COLO829 (cell line): Measurements from ENCODE around the gene NCKAP1.

ENCODE experiments used
- DNase-seq: peaks from one replicate; pipeline ENCODE4 v3.0.0; 2012; ENCODE audit warnings: low spot score

NCKAP1 gene

DNA sequence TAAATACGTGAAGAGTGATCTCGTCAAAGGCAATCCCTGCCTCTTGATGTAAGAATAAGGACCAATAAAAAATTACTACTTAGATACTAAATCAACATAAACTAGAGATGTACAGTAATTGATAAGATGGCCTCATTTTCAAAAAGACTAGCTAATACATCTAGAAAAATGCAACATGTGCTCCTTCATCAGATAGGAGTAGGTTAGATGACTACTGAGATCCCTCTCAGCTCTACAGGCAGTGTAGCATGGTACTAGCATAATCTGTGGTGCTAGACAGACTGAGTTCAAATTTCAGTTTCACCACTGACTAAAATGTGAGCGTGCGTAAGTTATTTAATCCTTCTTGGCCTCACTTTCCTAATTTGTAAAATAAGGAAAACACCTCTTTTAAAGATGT lies 89.2 kb downstream of the NCKAP1 start:
- no peak for DNase-seq

DNA sequence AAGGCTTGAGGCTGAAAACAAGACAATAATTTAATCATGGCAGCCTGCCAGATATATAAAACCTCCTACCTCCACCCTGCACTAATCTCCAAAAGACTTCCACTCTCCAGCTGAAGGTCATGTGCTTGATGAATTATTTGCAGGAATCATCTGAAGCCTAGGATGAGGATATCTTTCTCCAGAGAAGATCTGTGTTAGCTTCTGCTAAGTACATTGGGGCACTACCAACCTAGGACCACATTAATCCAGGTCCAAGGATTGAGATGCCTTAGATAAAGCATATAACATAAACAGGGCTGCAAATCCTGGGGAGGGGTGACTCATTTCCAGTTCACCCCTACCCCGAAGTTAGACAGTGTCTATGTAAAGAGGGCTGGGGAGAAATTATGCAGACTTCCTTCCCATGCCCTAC lies 91.3 kb downstream of the NCKAP1 start:
- peak; percentile 45 for DNase-seq

DNA sequence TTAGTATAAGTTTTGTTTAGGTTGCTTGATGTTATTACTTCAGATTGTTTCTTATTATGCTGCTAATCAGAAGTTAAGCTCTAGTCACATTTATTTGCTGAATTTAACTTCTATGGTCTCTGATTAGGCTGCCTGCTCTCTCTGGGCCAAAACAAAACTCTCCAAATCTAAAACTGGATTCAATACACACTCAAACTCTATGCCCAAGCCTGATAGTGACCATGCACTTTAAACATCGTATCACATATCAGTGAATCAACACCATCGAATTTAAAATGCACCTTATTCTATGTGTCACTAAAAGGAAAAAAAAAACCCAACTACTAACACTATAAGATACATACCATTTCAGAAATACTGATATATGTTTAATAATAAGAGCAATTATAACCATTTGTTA lies 94.9 kb downstream of the NCKAP1 start:
- no peak for DNase-seq

DNA sequence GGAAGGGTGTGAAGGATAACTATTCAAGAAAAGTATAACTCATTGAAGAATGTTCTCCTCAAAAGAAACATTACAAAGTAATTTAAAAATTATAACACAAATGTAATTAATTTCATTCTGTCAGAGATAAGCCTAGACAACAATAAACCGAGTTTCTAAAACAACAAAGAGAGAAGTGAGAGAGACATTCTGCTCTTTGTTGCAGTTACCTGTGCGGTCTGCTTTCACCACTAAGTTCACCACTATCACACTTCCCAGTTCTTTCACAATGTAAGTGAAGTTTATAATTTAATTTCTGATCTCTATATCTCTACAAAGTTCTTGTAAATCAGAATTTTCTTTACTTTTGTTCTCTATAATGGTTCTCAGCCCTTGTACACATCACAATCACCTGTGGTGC lies 95.5 kb downstream of the NCKAP1 start:
- no peak for DNase-seq

DNA sequence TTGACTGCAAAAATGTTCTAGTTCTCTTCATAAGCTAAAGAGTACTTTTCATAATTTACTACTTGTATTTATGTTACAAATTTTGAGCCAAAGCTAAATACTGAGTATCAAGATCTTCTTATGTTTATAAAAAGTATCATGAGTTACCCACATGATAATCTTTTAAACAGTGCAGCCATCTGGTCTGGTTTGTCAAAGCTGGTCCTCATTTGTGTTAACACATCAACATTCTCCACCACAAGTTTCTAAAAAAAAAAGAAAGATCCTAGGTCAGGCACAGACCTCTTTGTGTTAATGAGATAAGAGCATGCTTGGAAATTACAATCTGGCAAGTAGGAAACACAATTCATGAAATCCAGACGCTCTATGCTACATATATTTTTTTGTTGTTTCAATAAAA lies 96.3 kb downstream of the NCKAP1 start:
- DNase-seq: no peak

DNA sequence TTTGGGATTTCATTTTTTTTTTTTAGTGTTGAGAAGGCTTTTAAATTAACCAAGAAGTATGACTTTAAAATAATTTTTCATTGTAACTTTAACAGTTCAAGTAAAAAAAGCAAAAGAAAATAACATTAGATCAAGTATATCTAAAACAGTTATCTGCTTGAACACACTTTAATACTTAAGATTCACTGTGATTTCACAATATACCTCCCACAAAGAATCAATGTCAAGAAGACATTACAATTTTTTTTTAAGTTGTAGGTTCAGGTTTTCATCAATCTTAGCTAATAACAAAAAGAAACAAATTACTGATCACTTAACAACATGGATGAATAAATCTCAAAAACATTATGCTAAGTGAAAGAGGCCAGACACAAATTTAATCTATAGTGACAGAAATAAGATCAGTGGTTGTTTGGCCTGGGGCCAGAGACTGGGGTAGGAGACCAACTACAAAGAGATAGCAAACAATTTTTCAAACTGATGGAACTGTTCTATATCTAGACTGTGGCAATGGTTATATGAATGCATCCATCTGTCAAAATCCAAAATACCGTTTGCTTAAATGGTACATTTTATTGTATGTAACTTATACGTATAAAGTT lies 97.0 kb downstream of the NCKAP1 start:
- no peak for DNase-seq

DNA sequence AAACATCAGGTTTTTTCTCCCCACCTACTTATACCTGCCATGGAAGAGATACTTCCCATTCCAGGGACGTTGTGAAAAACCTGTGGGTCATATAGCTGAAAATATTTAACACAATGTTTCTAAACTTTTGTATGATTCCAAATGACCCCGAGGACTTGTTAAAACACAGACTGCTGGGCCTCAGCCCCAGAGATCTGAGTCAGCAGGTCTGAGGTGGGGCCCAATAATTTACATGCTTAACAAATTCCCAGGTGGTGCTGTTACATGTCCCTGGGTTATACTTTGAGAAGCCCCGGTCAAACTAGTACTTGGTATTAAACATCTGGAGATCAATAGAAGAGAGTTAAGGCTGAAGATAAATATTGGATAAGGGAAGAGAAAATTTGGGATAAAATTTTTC lies 100.4 kb downstream of the NCKAP1 start:
- no peak for DNase-seq

DNA sequence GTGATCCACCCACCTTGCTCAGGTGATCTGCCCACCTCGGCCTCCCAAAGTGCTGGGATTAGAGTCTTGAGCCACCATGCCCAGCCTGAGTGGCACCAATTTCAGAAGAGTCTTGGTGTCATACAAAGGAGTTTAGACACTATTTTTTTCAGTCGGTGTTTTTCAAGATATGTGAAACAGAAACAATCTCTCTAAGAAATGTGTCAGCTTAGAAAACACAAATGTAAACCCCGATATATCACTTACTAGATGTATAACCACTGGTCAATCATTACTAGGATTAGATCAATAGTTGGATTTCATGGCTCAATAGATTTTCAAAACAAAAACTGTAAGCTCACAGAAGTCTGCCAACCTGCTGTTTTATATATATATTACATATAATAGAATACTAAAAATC lies 104.6 kb downstream of the NCKAP1 start:
- no peak for DNase-seq

DNA sequence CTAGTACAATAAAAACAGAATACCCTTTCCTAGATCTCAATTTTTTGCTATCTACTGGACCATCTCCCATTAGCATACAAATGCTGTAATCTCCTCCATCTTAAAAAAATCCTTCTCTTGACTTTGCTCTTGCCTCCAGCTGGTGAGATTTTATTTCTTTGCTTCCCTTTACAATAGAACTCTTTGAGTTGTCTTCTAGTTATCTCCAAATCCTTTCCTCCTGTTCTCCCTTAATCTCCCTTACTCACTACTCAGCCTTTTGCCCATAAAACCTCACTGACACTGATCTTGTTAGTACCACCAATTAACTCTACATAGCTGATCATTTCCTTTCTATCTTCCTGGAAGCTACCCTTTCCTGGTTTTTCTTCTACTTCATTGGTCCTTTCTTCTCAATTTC lies 108.3 kb downstream of the NCKAP1 start:
- DNase-seq: peak; percentile 23

DNA sequence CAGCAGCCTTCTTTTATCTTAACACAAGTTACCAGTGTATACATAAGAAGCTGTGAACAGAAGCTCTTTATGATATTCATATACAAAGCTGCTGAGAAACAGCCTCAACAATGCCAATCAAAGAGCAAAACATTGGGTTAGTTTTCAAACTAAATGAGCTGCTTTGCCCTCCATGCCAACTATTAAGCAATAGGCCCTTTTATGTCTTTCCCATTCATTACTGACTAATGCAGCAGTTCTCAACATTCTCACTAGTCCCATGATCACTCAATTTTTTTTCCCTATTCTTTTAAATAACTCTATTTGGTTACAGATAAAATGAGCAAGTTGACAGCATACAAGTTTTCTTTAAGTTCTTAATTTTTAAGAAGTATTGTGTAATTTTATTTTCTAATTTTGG lies 114.0 kb downstream of the NCKAP1 start:
- DNase-seq: peak; percentile 80

DNA sequence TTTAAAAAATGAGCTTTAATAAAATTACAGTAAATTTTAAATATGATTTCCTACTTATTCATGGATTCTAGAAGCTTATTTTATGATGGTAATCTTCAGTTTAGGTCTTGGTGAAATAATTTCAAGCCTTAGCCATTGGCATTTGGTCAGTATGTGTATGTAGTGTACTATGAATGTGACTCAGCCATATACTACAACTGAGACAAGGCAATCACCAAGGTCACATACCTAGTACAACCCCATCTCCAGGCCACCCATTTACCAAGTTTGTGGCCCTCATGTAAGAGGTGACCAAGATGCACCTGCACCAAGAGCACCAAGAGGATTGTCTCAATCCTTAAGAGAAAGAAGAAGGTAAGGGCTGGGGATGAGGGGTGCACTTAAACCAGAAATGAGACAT lies 117.0 kb downstream of the NCKAP1 start:
- DNase-seq: no peak

DNA sequence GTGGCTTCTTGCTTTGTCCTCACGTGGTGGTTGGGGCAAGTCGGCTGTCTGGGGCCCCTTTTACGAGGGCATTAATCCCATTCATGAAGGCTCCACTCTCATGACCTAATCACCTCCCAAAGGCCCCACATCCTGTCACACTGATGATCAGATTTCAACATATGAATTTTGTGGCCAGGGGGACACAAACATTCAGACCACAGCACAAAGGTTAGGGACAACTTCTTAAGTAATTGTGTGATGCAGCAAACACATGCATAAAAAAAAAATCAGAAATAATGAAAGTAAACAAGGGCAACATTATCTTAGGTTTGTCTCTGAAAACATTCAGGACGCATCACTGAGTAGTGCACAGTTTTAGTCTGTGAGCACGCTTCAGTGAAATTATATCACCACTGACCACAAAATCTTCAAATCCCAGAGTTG lies 117.6 kb downstream of the NCKAP1 start:
- DNase-seq: no peak

DNA sequence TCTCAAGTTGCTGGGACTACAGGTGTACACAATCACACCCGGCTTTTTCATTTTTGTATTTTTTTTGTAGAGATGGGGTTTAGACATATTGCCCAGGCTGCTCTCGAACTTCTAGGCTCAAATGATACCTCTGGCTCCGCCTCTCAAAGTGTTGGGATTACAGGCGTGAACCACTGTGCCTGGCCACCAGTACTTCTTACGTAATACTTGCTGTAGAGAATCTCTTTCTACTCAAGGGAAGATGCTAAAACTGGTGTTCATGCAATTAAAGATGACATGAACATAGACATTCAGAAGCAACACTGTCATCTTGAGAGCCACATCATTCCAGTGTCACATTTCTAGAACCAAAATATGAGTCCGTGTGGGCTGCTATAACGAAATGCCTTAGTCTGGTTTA lies 118.2 kb downstream of the NCKAP1 start:
- DNase-seq: no peak

DNA sequence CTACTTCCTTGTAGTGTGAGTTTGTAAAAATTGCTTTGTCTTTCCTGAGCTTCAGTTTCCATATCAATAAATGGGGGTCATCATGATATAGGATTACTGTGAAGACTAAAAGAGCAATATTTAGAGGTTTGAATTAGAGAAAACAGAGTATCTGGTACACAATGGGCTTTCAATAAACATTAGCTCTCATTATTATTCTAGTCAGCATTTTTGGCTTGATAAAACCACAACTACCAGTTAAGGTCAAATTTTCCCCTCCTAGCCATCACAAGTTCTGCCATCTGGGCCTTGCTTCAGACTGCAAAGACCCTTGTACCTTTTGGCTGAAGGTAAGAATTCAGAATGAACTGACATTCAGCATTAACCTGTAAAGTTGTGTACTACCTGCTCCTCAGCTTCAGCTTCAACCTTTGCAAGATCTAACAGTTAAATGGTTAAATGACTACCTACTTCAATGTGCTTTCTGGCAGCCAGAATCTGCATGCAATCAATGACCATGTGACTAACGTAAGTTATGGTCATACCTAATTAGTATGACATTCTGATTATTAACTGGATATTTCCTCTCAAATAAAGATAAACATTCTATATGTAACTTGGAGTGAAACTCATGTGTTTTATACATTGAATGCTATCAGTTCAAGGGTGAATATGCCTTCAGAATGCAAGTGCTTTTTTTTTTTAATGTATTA lies 119.2 kb downstream of the NCKAP1 start:
- DNase-seq: no peak

DNA sequence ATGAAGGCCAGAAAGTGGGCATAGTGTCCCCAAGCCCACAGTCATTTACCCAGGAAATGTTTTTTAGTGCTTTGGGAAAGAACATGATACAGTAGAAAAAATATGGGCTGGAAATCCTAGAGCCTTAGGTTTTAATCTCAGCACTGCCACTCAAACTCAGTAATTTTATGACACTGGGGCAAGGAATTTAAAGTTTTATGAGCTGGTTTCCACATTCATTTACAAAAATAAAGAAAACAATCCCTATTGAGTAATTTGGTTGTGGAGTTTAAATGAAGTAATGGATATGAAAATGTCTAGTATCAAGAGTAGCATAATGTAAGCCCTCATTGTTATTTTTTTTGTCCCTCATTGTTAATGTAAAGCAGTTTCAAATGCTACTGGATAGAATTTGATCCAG lies 120.3 kb downstream of the NCKAP1 start:
- no peak for DNase-seq

DNA sequence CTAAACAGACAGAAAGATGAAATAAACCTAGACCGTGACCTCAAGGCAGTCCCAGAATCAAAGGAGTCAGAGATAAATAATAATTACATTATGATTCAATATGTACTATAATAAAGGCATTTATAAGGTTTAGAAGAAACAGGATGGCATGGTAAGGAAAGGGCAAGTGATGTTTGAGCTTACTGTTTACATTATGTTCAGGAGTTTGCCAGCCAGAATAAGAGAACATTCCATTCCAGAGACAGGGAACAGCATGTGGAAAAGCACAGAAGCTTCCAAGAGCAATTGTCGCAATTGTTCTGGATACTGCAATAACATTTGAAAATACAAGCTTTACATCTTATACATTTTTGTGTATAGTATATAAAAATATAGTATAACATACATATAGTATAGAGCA lies 121.8 kb downstream of the NCKAP1 start:
- no peak for DNase-seq

DNA sequence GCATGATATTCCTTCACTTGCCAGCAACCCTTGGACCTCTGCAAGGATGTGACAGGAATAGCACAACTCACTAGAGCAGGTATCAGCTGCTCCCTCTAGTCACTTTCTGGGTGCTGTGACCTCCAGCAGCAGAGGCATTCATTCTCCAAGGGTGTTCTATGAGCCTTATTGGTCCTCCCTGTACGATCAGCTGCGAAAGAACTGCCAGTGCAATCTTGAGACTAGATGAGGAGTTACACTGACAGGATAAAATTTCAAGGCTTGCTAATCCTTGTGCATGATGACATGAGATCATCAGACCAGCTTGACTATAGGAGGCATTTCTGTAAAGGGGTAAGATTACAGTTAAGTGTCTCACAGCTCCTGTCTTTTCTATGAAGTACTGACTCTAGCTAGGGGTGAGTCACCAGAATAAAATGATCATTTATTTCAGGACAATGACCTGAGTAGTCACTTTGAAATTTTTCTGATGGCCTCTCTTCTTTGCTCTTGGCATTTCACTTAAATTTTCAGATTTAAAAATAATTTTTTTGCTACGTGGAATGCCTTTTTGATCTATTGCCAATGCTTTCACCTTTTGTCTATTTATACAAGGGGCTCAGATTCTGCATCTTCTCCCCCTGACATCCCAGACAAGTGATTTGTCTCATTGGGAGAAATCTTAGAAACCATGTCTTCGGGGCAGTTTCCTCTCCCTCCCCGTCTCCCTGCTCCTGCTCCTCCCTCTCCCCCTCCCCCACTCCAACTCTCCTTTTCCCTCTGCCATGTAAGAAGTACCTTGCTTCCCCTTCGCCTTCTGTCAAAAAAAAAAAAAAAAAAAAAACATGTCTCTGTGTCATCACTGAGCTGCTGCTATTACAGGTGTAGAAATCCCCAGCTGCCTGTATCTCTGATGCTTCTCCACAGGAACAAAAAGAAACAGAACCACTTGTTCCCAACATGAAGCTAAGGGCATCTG lies 122.6 kb downstream of the NCKAP1 start:
- DNase-seq: peak; percentile 91

DNA sequence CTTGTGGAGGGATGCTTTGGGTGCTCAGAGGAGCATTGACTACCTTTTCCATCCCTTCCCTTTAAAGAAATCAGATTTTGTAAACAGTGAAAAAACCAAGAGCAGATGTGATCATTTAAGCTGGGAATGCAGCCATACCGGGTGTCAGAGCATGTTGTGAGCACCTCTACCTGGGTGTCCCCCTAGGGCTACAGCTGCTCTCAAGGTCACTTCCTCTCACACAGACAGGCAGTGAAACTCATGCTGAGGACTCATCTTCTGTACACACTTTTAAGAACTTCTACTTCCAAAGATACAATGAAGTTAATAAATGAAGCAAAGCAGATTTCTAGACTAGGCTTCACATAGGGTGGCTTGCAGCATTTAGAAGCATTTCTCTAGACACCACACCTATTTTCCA lies 123.4 kb downstream of the NCKAP1 start:
- no peak for DNase-seq

DNA sequence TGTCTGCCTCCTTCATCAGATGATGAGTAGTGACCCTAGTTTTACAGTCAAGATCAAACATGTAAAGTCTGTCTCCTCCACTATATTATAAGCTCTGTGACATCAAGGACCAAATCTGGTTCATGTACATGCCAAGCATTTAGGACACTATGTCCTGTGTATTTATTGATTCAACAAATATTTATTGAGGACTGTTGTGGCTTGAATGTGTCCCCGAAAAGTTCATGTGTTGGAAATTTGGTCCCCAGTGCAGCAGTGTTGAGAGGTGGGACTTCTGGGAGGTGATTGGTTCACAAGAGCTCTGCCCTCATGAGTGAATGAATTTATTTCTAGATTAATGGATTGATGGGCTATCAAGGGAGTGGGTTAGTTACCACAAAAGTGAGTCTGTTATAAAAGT lies 125.2 kb downstream of the NCKAP1 start:
- no peak for DNase-seq

DNA sequence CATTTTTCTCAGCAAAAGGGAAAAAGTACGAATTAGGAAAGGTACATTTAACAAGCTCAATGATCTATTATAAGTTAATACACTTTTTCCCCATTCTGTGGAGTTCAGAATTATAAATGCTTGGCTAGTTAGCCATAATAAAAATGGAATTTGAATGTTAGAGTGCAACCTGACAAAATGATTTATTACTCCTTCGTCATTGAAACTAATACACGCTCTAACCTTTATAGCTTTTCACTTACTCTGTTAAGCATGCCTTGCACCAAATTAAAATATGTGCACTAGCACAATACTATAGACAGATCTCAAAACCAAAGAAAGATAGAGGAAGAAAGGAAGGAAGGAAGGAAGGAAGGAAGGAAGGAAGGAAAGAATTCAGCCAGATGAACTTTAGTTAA lies 125.7 kb downstream of the NCKAP1 start:
- no peak for DNase-seq

DNA sequence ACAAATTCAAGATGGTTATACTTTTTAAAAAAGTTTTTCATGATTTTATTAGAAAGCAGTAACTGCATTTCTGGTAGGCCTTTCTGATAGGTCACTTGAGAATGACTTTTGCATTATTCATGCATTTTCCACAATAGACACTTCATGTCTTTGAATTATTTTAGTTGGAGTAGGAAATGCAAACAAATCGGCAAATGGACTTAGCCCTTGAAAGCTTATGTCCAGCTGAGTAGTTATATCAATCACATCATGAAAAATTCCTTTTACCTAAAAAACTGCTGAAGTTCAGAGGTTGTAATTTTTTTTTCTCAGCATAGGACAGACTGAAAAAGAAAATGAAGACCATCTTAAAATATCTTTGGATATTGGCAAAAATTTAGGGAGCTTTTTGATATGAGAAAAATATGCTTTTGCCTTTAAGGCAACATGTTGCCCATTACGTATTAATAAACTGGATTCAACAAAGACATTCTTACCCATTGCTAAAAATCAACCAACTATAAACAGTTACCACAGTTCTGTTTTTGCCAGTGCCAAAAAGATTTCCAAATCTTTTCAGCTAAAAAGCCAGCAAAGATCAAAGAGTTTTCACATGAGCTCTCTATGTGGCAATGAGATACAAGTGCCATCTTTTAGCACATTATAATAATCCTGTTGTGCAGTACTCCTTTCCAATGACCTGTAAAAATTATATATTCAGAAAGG lies 126.3 kb downstream of the NCKAP1 start:
- no peak for DNase-seq

DNA sequence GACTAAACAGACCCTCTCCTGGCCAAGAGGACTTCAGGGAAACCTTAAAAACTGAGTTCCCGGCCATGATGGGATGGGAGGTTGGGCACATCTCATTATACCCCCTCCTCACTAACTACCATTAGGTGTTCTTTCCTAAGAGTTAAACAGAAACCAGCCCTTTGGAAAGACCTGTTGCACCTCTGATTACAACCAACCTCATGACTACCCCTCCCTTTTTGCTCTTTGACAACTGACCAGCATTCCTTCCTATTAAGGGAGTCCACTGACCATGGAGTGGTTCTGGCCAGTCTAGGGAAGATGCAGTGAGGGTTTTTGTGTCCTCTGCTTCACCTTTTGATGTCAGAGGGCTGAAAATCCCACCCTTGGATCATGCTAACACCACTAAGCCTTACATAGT lies 127.3 kb downstream of the NCKAP1 start:
- no peak for DNase-seq
